GM12878 (cell line): ENCODE measurements around the gene SPN. TPM values are rescaled to one million over a fixed set of nuclear protein-coding genes. Genes with fewer than 3 reads are reported as not detected.

ENCODE experiments used
- ATAC-seq: fragments of 200-7000 bp; cut with Tn5 transposase; 3 replicates; pipeline ENCODE4 v1.9.1; 2020; ENCODE audit warnings: mild to moderate bottlenecking, moderate library complexity
- BruUV-seq: library from RNA; stranded (reverse); fragments of 400-500 nt; replicated peaks from 2 replicates; lab custom pipeline; 2021; lab: Mats Ljungman, UMichigan
- CTCF ChIA-PET: fragments of 300-600 bp; sonication (Branson Sonifier 250); formaldehyde crosslinking; extraction: SDS; loops from one replicate; lab custom pipeline; 2021; ENCODE audit warnings: inconsistent platforms; lab: Yijun Ruan, JAX
- POLR2A ChIA-PET: fragments of 350-600 bp; formaldehyde crosslinking; extraction: SDS; loops from one replicate; lab custom pipeline; 2021; ENCODE audit warnings: inconsistent platforms; lab: Charles Lee
- RAD21 ChIA-PET: fragments of 300-600 bp; sonication (Branson Sonifier 250); formaldehyde crosslinking; loops from one replicate; lab custom pipeline; 2023; ENCODE audit warnings: antibody characterized with exemption; ENCODE audit not compliant: unreplicated experiment; lab: Charles Lee
- SMC1A ChIA-PET: fragments of 300-600 bp; sonication (Branson Sonifier 250); formaldehyde crosslinking; loops from one replicate; lab custom pipeline; 2023; ENCODE audit not compliant: unreplicated experiment, uncharacterized antibody; lab: Charles Lee
- DNase-seq: peaks from one replicate; pipeline ENCODE4 v3.0.0-alpha.2; 2011; ENCODE audit warnings: low read depth, low spot score
- FAIRE-seq: peaks from 3 replicates; lab custom pipeline; 2011; peaks lifted over from hg19 to GRCh38; lab: Jason Lieb, UNC
- H2AFZ ChIP-seq: 2 replicates; pipeline ENCODE4 v1.6.0; 2011; ENCODE audit warnings: low read depth, low read length, control low read depth; ENCODE audit not compliant: control insufficient read depth
- H3K27ac ChIP-seq: 2 replicates; pipeline ENCODE4 v1.5.1; 2011; ENCODE audit warnings: control low read depth; ENCODE audit not compliant: control insufficient read depth, insufficient read depth
- H3K27me3 ChIP-seq, 2 experiments: replicated peaks in 1 of 2; 2 replicates each; pipeline versions ENCODE4 v1.6.0 to v1.6.1; 2011; ENCODE audit warnings: low read length in 1 of 2; ENCODE audit not compliant: control insufficient read depth in 2 of 2, insufficient read depth in 2 of 2
- H3K36me3 ChIP-seq, 2 experiments: 2 replicates each; pipeline ENCODE4 v1.5.1; 2011; ENCODE audit warnings: low read length in 1 of 2; ENCODE audit not compliant: control insufficient read depth in 2 of 2, insufficient read depth in 2 of 2
- H3K4me1 ChIP-seq: 2 replicates; pipeline ENCODE4 v1.6.1; 2011; ENCODE audit warnings: mild to moderate bottlenecking, low read length, moderate library complexity, mixed read lengths; ENCODE audit not compliant: control insufficient read depth, insufficient read depth
- H3K4me2 ChIP-seq: 2 replicates; pipeline ENCODE4 v1.6.0; 2011; ENCODE audit warnings: control low read depth; ENCODE audit not compliant: control insufficient read depth, insufficient read depth
- H3K4me3 ChIP-seq: fragments of 200-600 bp; sonication (generic); 2 replicates; pipeline ENCODE4 v1.5.1; 2016
- H3K79me2 ChIP-seq: 2 replicates; pipeline ENCODE4 v1.6.0; 2011; ENCODE audit warnings: low read length; ENCODE audit not compliant: control insufficient read depth, insufficient read depth
- H3K9ac ChIP-seq: 2 replicates; pipeline ENCODE4 v1.8.0; 2011; ENCODE audit warnings: low read length, control low read depth, mixed read lengths; ENCODE audit not compliant: control insufficient read depth, insufficient read depth
- H3K9me3 ChIP-seq: replicated peaks from 3 replicates; pipeline ENCODE4 v1.5.1; 2011; ENCODE audit warnings: mild to moderate bottlenecking, low read length; ENCODE audit not compliant: control insufficient read depth, insufficient read depth
- H4K20me1 ChIP-seq: 2 replicates; pipeline ENCODE4 v1.6.0; 2011; ENCODE audit not compliant: control insufficient read depth, insufficient read depth
- BCL11A ChIP-seq: IDR thresholded peaks from 2 replicates; pipeline ENCODE4 v1.6.1; 2011; ENCODE audit warnings: low read depth, low read length
- CBX3 ChIP-seq: fragments of 200-600 bp; sonication (generic); IDR thresholded peaks from 2 replicates; pipeline ENCODE4 v1.6.1; 2016; ENCODE audit warnings: low read depth, borderline replicate concordance
- HDAC6 ChIP-seq: fragments of 200-600 bp; sonication (generic); IDR thresholded peaks from one replicate; pipeline ENCODE4 v1.8.0; 2017; ENCODE audit warnings: antibody characterized with exemption; ENCODE audit not compliant: unreplicated experiment
- JUNB ChIP-seq: IDR thresholded peaks from 2 replicates; pipeline ENCODE4 v1.6.1; 2016; ENCODE audit warnings: antibody characterized with exemption, mild to moderate bottlenecking
- MEF2A ChIP-seq: IDR thresholded peaks from 2 replicates; pipeline ENCODE4 v1.6.1; 2011; ENCODE audit warnings: low read depth, mild to moderate bottlenecking, low read length, moderate library complexity; ENCODE audit not compliant: insufficient read depth
- NFYA ChIP-seq: IDR thresholded peaks from 2 replicates; pipeline ENCODE4 v1.6.1; 2011; ENCODE audit warnings: low read depth, mild to moderate bottlenecking, low read length, improper control_type of control experiment, borderline replicate concordance
- NR2C2 ChIP-seq: IDR thresholded peaks from 2 replicates; pipeline ENCODE4 v1.6.1; 2011; ENCODE audit warnings: borderline replicate concordance, low read depth; ENCODE audit not compliant: control insufficient read depth, insufficient read length
- NR2F1 ChIP-seq: fragments of 450-650 bp; conservative IDR thresholded peaks from 2 replicates; pipeline ENCODE4 v1.6.1; 2017; ENCODE audit warnings: mild to moderate bottlenecking
- PKNOX1 ChIP-seq: fragments of 450-650 bp; IDR thresholded peaks from 2 replicates; pipeline ENCODE4 v1.6.1; 2016; ENCODE audit warnings: mild to moderate bottlenecking
- PML ChIP-seq: IDR thresholded peaks from 2 replicates; pipeline ENCODE4 v1.6.1; 2012; ENCODE audit warnings: low read length, inconsistent platforms
- POLR2AphosphoS5 ChIP-seq: IDR thresholded peaks from 2 replicates; pipeline ENCODE4 v1.6.1; 2011; ENCODE audit warnings: mild to moderate bottlenecking, low read length, inconsistent platforms
- RBBP5 ChIP-seq: fragments of 200-600 bp; sonication (generic); conservative IDR thresholded peaks from 2 replicates; pipeline ENCODE4 v1.6.1; 2016
- SREBF1 ChIP-seq: IDR thresholded peaks from 2 replicates; pipeline ENCODE4 v1.6.1; 2012; ENCODE audit warnings: mild to moderate bottlenecking, low read length
- ZBTB4 ChIP-seq: fragments of 450-650 bp; formaldehyde crosslinking; IDR thresholded peaks from 2 replicates; pipeline ENCODE4 v1.4.0; 2022; ENCODE audit warnings: mild to moderate bottlenecking, moderate library complexity
- ZNF217 ChIP-seq: fragments of 450-650 bp; IDR thresholded peaks from 2 replicates; pipeline ENCODE4 v1.6.1; 2017; ENCODE audit warnings: antibody characterized with exemption, mild to moderate bottlenecking
- ZNF274 ChIP-seq: IDR thresholded peaks from one replicate; pipeline ENCODE4 v1.8.0; 2011; ENCODE audit not compliant: insufficient read length, insufficient read depth
- WGBS: methylation state at CpG from one replicate; pipeline ENCODE4 v1.1.6; 2016; ENCODE audit warnings: low lambda C conversion rate; ENCODE audit not compliant: insufficient replicate concordance, insufficient coverage; ENCODE audit errors: missing lambda C conversion rate; 5-methylcytosine and 5-hydroxymethylcytosine counted together
- in situ Hi-C: fragments of 300-500 bp; cut with MboI; formaldehyde crosslinking; loops from 9 replicates; pipeline ENCODE4 v1.14.3; 2018; ENCODE audit warnings: mixed read lengths
- intact Hi-C: fragments of 100-400 bp; cut with micrococcal nuclease; formaldehyde crosslinking; loops from one replicate; pipeline ENCODE4 v1.14.2; 2022; ENCODE audit not compliant: unreplicated experiment
- polyA plus RNA-seq, 11 experiments: library from polyadenylated mRNA; depleted of rRNA in 4 of 11; unstranded in 6 of 11; stranded (reverse) in 5 of 11; fragments of >200 nt; fragmentation: Nextera tagmentation in 4 of 11; fragmentation: Illumina TruSeq in 1 of 11; extraction: Ambion mirVana in 4 of 11; extraction: Trizol in 1 of 11; gene quantifications; 1 replicate in 1 of 11; 2 replicates in 10 of 11; pipeline versions ENCODE4 v1.2.1 to v1.2.3, GENCODE V29; 2011 to 2016; ENCODE audit warnings: inconsistent platforms in 2 of 11, missing spikeins in 2 of 11, low read depth in 1 of 11
- total RNA-seq, 4 experiments: library from RNA; depleted of rRNA in 3 of 4; stranded (reverse); fragments of >200 nt in 3 of 4; fragmentation: Illumina TruSeq in 1 of 4; extraction: Trizol in 1 of 4; gene quantifications; 2 replicates each; pipeline versions ENCODE4 v1.2.1 to v1.2.3, GENCODE V29; 2013 to 2021
- TF ChIP-seq, protein P1 (sequence below): IDR thresholded peaks from 2 replicates; pipeline ENCODE4 v1.6.1; 2011; ENCODE audit warnings: low read depth, low read length, improper control_type of control experiment, borderline replicate concordance

SPN gene
- total and polyA plus RNA-seq, 10 of the 15 experiments (the other 5 are each of a cell fraction or from before 2014, with no cell fraction given): 16.2 to 173 (median 92.7) TPM

DNA sequence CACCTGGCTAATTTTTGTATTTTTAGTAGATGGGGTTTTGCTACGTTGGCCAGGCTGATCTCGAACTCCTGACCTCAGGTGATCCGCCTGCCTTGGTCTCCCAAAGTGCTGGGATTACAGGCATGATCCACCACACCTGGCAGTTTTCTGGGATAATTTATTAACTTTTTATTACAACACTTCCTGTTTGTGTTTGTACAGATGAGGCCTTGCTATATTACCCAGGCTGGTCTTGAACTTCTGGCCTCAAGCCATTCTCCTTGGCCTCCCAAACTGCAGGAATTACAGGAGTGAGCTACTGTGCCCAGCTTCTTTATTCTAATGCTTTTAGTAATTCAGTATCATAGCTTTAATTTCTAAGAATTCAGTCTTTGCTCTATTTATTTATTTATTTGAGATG, 16.1 kb upstream of the SPN start:
- BruUV-seq: no TSS peak
- H3K4me1 ChIP-seq: peaks cover 33% of the 10 kb centered on the region
- no peak overlapping the region for H3K4me2 ChIP-seq
- H3K27me3 ChIP-seq: no peaks in the 10 kb centered on the region
- H2AFZ ChIP-seq: no peak overlapping the region
- ChIA-PET POLR2A (interaction anchor here (0.6 to 3.5 kb wide), 3 partner anchors 15 to 1447 kb away, joined by 4 to 38 read pairs (median 5); partner anchors contain the start of genes MVP and SPN), RAD21 (interaction anchor here (0.7 to 4.4 kb wide), 3 partner anchors 16 to 32 kb away, joined by 3 to 50 read pairs (median 3); partner anchors contain the start of genes QPRT and SPN), SMC1A (interaction anchor here (1.4 to 5.1 kb wide), 2 partner anchors 16 to 32 kb away, joined by 3 to 49 read pairs; partner anchors contain the start of genes QPRT and SPN), CTCF (interaction anchor here (0.9 to 1.5 kb wide), 4 partner anchors 16 to 161 kb away, joined by 3 to 5 read pairs (median 3); partner anchors contain the start of gene SPN)
- H4K20me1 ChIP-seq: no peaks in the 10 kb centered on the region
- no peak overlapping the region for H3K27ac ChIP-seq
- H3K9me3 ChIP-seq: no peaks in the 10 kb centered on the region; the same call in 2 of the 3 replicates
- in situ Hi-C loops: no loop called here
- no peak for ATAC-seq
- DNase-seq: no peak
- intact Hi-C loops: no loop called here
- H3K9ac ChIP-seq: no peak overlapping the region
- no peaks in the 10 kb centered on the region for H3K36me3 ChIP-seq
- 83% methylated on average over 3 of the region's 3 CpGs for WGBS
- no peak overlapping the region for H3K4me3 ChIP-seq
- H3K79me2 ChIP-seq: no peaks in the 10 kb centered on the region
- FAIRE-seq: no peak
- TF ChIP-seq MEF2A (no peak), NFYA (no peak), JUNB (no peak), ZNF217 (no peak), POLR2AphosphoS5 (no peak), PML (no peak), SREBF1 (no peak), ZNF274 (no peak), PKNOX1 (no peak), RBBP5 (no peak), CBX3 (no peak), NR2F1 (no peak), BCL11A (no peak), HDAC6 (no peak), NR2C2 (no peak), ZBTB4 (CRISPR knock-in tag) (no peak)
- TF ChIP-seq, protein P1, sequence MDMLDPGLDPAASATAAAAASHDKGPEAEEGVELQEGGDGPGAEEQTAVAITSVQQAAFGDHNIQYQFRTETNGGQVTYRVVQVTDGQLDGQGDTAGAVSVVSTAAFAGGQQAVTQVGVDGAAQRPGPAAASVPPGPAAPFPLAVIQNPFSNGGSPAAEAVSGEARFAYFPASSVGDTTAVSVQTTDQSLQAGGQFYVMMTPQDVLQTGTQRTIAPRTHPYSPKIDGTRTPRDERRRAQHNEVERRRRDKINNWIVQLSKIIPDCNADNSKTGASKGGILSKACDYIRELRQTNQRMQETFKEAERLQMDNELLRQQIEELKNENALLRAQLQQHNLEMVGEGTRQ: no peak
